Measurements from ENCODE around the gene EEF1AKMT3. TPM values are rescaled to one million over a fixed set of nuclear protein-coding genes. Genes with fewer than 3 reads are reported as not detected.

EEF1AKMT3 gene
- total RNA-seq, 1 donor from 2014 or later = 6.0 TPM

DNA sequence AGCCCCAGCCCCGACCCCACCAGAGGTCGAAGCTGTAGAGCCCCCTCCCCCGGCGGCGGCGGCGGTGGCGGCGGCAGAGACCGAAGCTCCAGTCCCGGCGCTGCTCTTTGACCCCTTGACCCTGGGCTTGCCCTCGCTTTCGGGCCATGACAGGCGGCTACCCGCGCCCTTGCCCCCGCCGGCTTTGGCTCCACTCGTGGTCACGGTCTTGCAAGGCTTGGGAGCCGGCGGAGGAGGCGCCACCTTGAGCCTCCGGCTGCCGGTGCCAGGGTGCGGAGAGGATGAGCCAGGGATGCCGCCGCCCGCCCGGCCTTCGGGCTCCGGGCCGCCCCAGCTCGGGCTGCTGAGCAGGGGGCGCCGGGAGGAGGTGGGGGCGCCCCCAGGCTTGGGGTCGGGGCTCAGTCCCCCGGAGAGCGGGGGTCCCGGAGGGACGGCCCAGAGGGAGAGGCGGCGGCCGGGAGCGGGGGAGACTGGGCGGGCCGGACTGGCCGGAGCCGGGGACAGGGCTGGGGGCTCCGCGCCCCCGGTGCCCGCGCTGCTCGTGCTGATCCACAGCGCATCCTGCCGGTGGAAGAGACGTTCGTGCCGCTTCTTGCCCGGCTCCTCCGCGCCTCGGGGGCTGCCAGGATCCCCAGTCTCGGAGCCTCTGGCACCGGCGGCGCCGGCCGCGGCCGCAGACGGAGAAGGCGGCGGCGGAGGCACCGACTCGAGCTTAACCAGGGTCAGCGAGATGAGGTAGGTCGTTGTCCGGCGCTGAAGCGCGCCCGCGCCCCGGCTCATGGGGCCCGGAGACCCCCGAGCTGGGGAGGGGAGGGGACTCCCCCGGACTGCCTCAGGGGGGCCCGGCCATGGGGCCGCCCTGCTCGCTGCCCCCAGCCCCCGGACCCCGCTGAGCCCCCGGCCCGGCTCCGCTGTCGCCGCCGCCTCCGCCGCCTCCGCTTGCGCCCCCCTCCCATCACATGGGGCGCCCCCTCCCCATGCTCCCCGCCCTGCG, 34.6 kb upstream of the EEF1AKMT3 start:
- H3K4me3 Mint-ChIP-seq = no peak overlapping the region
- H3K27ac Mint-ChIP-seq = no peak overlapping the region
- no peaks in the 10 kb centered on the region for H3K9me3 Mint-ChIP-seq
- peaks cover 15% of the 10 kb centered on the region for H3K4me1 Mint-ChIP-seq (ENCODE audit: unreplicated experiment)
- H3K27me3 Mint-ChIP-seq = peaks cover 81% of the 10 kb centered on the region
- peaks cover 4% of the 10 kb centered on the region for H3K36me3 Mint-ChIP-seq
- TF ChIP-seq, protein P1, sequence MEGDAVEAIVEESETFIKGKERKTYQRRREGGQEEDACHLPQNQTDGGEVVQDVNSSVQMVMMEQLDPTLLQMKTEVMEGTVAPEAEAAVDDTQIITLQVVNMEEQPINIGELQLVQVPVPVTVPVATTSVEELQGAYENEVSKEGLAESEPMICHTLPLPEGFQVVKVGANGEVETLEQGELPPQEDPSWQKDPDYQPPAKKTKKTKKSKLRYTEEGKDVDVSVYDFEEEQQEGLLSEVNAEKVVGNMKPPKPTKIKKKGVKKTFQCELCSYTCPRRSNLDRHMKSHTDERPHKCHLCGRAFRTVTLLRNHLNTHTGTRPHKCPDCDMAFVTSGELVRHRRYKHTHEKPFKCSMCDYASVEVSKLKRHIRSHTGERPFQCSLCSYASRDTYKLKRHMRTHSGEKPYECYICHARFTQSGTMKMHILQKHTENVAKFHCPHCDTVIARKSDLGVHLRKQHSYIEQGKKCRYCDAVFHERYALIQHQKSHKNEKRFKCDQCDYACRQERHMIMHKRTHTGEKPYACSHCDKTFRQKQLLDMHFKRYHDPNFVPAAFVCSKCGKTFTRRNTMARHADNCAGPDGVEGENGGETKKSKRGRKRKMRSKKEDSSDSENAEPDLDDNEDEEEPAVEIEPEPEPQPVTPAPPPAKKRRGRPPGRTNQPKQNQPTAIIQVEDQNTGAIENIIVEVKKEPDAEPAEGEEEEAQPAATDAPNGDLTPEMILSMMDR (conservative IDR thresholded peaks at IDR 0.05) = peak; percentile 52
- DNase-seq (ENCODE audit: extremely low spot score, unreplicated experiment) = no peak

DNA sequence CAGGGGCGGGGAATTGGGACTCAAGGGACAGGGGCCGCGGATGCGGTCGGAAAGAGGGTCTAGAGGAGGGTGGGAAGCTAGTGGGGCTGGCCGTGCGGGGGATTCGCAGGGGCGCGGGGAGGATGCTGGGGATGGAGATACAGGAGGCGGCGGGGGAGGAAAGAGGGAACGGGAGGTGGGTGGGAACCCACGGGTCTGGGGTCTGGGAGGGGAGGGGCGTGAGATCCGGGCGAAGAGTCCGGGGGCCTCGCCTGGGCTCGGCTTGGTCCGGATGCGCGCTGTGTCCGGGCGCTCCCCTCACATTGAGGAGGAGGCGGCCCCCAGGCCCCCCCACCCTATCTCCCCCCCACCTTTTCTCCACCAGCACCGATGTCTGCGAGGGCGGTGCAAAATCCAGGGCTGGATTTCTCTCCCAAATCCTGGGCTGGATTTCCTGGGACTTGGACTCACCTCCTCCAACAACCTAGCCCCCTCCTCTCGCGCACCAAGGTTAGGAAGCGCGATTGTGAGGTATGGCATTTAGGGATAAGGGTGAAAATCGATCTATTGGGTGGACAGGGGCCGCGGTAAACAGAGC, 33.7 kb upstream of the EEF1AKMT3 start, which contains the start of gene AGAP2:
Gene AGAP2 (minus strand): TSS at position 82 of the 577 bp plus-strand sequence. CDS start 496 bp downstream, outside the sequence.
- peaks cover 72% of the 10 kb centered on the region for H3K27me3 Mint-ChIP-seq
- peaks cover 15% of the 10 kb centered on the region for H3K4me1 Mint-ChIP-seq (ENCODE audit: unreplicated experiment)
- no peak for DNase-seq (ENCODE audit: extremely low spot score, unreplicated experiment)

DNA sequence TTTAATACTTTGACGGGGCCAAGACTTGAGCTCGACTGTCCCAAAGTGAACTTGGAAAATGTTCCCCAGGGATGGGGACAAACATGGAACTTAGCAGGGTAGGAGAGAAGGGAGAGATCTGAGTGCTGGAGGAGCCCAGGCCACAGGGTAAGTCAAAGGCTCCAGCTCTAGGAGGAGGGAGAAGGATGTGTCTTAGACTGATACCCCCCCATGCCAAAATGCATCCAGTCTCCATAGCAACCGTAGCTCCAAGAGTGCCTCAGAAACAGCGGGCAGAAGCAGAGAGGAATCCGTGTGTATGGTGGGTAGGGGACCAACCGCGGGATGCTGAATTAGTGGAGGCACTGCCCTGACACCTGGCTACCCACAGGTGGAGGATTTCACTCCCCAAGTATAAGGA, 33.0 kb upstream of the EEF1AKMT3 start:
- no peaks in the 10 kb centered on the region for H3K9me3 Mint-ChIP-seq
- H3K27me3 Mint-ChIP-seq = peaks cover 70% of the 10 kb centered on the region
- DNase-seq (ENCODE audit: extremely low spot score, unreplicated experiment) = no peak
- peaks cover 19% of the 10 kb centered on the region for H3K4me1 Mint-ChIP-seq (ENCODE audit: unreplicated experiment)
- H3K27ac Mint-ChIP-seq = no peak overlapping the region
- TF ChIP-seq, protein P1 (conservative IDR thresholded peaks at IDR 0.05) = no peak
- peaks cover 4% of the 10 kb centered on the region for H3K36me3 Mint-ChIP-seq
- peak overlapping the region; percentile 84 for H3K4me3 Mint-ChIP-seq

More for the DNA sequence above, 33.7 kb upstream of the EEF1AKMT3 start, which contains the start of gene AGAP2:
- TF ChIP-seq, protein P1 (conservative IDR thresholded peaks at IDR 0.05) = no peak
- no peak within 1 kb of the TSS for H3K27ac Mint-ChIP-seq
- H3K4me3 Mint-ChIP-seq = peak within 1 kb of the TSS; percentile 84
- no peaks in the 10 kb centered on the region for H3K9me3 Mint-ChIP-seq
- peaks cover 4% of the 10 kb centered on the region for H3K36me3 Mint-ChIP-seq

DNA sequence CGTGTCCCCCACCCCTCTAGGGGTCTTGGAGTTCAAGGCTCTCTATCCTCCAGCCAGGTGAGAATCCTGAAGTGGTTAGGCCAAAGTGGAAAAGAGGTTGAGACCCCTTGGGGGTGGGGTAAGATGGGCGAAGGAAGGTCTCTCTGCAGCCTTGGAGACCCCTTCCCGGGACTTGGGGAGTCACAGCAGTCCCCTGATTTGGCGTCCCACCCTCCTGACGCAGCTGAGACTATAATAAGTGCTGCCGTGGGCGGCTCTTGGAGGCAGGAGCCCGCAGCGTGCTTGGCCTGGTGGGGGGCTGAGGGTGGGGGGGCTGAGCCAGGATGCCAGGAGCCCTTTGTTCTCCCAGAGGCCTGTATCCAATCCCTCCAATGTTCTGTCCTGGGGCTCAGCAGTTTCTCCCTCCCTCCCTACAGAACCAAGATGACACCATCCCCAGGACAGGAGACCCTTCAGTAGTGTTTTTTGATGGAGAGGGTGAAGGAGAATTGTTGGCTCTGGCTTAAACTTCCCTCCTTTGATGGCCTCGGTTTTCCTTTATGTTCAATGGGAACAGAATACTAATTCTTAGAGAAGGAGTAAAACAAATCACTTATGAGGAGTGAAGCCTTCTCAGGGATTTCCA, 32.4 kb upstream of the EEF1AKMT3 start:
- TF ChIP-seq, protein P1 (conservative IDR thresholded peaks at IDR 0.05) = no peak
- Mint-ChIP-seq H3K27ac (no peak overlapping the region), H3K27me3 (peaks cover 68% of the 10 kb centered on the region), H3K9me3 (no peaks in the 10 kb centered on the region), H3K4me3 (peak overlapping the region; percentile 84), H3K36me3 (peaks cover 4% of the 10 kb centered on the region), H3K4me1 (ENCODE audit: unreplicated experiment) (peaks cover 24% of the 10 kb centered on the region)
- DNase-seq (ENCODE audit: extremely low spot score, unreplicated experiment) = no peak

DNA sequence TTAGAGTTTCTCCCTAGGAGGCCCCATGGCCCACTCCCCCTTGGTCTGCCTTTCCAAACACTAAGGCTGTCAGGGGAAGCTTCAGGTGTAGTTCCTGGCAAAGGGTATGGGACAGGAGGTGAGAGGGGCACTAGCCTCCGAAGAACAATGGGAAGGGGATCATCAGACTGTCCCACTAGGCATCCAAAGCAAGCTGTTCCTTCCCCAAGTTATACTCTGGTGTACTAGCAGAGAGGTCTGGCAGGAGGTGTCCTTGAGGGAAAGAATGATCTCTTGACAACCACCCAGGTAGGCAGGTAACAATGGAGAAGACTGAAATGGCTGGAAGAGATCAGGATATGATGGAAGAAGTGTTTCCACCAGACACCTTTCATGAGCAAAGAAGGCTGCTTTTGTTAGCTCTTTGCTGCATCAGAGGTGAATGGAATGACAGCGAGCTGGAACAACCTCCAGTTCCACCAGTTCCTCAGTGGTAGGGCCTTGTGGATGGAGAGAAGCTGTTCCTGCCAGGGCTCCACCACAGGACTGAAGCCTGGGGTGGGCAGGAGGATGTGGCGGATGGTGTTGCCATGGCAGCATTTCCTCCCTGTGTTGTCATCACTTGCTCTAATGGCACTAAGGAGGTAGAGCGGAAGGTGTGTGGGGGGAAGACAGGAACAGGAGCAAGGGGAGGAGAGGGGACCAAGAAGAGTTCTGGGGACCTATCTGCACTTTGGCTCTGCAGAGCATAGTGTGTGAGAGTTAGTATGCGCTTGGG, 31.6 kb upstream of the EEF1AKMT3 start:
- Mint-ChIP-seq H3K27me3 (peaks cover 60% of the 10 kb centered on the region), H3K27ac (no peak overlapping the region), H3K4me3 (peak overlapping the region; percentile 48), H3K9me3 (no peaks in the 10 kb centered on the region), H3K36me3 (peaks cover 4% of the 10 kb centered on the region), H3K4me1 (ENCODE audit: unreplicated experiment) (peaks cover 29% of the 10 kb centered on the region)
- TF ChIP-seq, protein P1 (conservative IDR thresholded peaks at IDR 0.05) = no peak
- DNase-seq (ENCODE audit: extremely low spot score, unreplicated experiment) = no peak
